GM06990 (cell line): ENCODE data around the gene THAP3.
A peak's percentile ranks its signal among the peaks of the same experiment; 100 is the strongest.

Source experiments
- DNase-seq: peaks from one replicate; pipeline ENCODE4 v3.0.0-alpha.2; 2011; ENCODE audit not compliant: insufficient read length; ENCODE audit errors: extremely low read depth
- H3K27me3 ChIP-seq: replicated peaks from 2 replicates; pipeline ENCODE4 v1.6.0; 2011; ENCODE audit warnings: low read length; ENCODE audit not compliant: control insufficient read depth, insufficient read depth
- H3K36me3 ChIP-seq: 2 replicates; pipeline ENCODE4 v1.5.1; 2011; ENCODE audit warnings: low read length; ENCODE audit not compliant: control insufficient read depth, insufficient read depth
- H3K4me3 ChIP-seq: replicated peaks from 2 replicates; pipeline ENCODE4 v1.5.1; 2011; ENCODE audit warnings: low read depth, mild to moderate bottlenecking, control low read depth, low read length
- CTCF ChIP-seq: IDR thresholded peaks from 2 replicates; pipeline ENCODE4 v1.5.1; 2011; ENCODE audit warnings: low read length, control low read depth, mild to moderate bottlenecking, inconsistent platforms; ENCODE audit not compliant: insufficient read depth, poor library complexity, severe bottlenecking

THAP3 gene

GRCh38 chr1:6624710-6625583 is at the start of gene THAP3:
Gene THAP3, plus strand, starts transcription at chr1:6624868. Its CDS starts 351 bp downstream, at chr1:6625219.
- peaks cover 22% of the 10 kb centered on the region for H3K36me3 ChIP-seq

GRCh38 chr1:6577831-6578525 is 46.7 kb upstream of the THAP3 start:
- no peak for DNase-seq
- no peak overlapping the region for H3K4me3 ChIP-seq
- TF ChIP-seq CTCF = no peak
- H3K36me3 ChIP-seq = no peaks in the 10 kb centered on the region
- no peaks in the 10 kb centered on the region for H3K27me3 ChIP-seq

More at GRCh38 chr1:6624710-6625583, at the start of gene THAP3:
- H3K27me3 ChIP-seq = no peaks in the 10 kb centered on the region
- DNase-seq = peak; percentile 87
- peak; percentile 39 for TF ChIP-seq CTCF
- peak within 1 kb of the TSS; percentile 70 for H3K4me3 ChIP-seq

GRCh38 chr1:6578624-6579373 is 45.9 kb upstream of the THAP3 start:
- no peak for DNase-seq
- H3K27me3 ChIP-seq = no peaks in the 10 kb centered on the region
- no peak overlapping the region for H3K4me3 ChIP-seq
- no peaks in the 10 kb centered on the region for H3K36me3 ChIP-seq
- TF ChIP-seq CTCF = no peak

GRCh38 chr1:6579374-6580118 is 45.1 kb upstream of the THAP3 start, which contains the start of gene ZBTB48:
Gene ZBTB48, plus strand, starts transcription at chr1:6579994. Its CDS starts 616 bp downstream, at chr1:6580610.
- Histone ChIP-seq H3K27me3 (no peaks in the 10 kb centered on the region), H3K36me3 (no peaks in the 10 kb centered on the region), H3K4me3 (peak within 1 kb of the TSS; percentile 79)
- no peak for TF ChIP-seq CTCF
- DNase-seq = peak; percentile 97

- Histone ChIP-seq H3K27me3 (no peaks in the 10 kb centered on the region), H3K4me3 (peak overlapping the region; percentile 79), H3K36me3 (no peaks in the 10 kb centered on the region)
- no peak for DNase-seq
- no peak for TF ChIP-seq CTCF
Observed at GRCh38 chr1:6580119-6580592, 44.5 kb upstream of the THAP3 start.
